ENCODE results near the gene NRP1.
"Not testable (repeated sequence)": the region's sequence is repeated elsewhere in the genome, so short reads cannot be mapped to it uniquely, and the experiment has no call there.

NRP1 gene

GRCh38 chr10:33147013-33147310, 187.5 kb downstream of the NRP1 start:
- no peak overlapping the region for H3K4me3 ChIP-seq (ENCODE audit: low read length)
- TF ChIP-seq ZNF274 (IDR thresholded peaks at IDR 0.05; ENCODE audit: low read depth, low read length) = no peak

GRCh38 chr10:33146189-33147012, 188.1 kb downstream of the NRP1 start:
- H3K4me3 ChIP-seq (ENCODE audit: low read length) = no peak overlapping the region
- no peak for TF ChIP-seq ZNF274 (IDR thresholded peaks at IDR 0.05; ENCODE audit: low read depth, low read length)

GRCh38 chr10:33145451-33146188, 188.8 kb downstream of the NRP1 start:
- no peak for TF ChIP-seq ZNF274 (IDR thresholded peaks at IDR 0.05; ENCODE audit: low read depth, low read length)
- no peak overlapping the region for H3K4me3 ChIP-seq (ENCODE audit: low read length)

- TF ChIP-seq ZNF274 (IDR thresholded peaks at IDR 0.05; ENCODE audit: low read depth, low read length) = no peak
- H3K4me3 ChIP-seq (ENCODE audit: low read length) = no peak overlapping the region
These were observed 191.2 kb downstream of the NRP1 start for GRCh38 chr10:33143160-33143728.

GRCh38 chr10:33142295-33142694, 192.2 kb downstream of the NRP1 start:
- H3K4me3 ChIP-seq (ENCODE audit: low read length) = no peak overlapping the region
- TF ChIP-seq ZNF274 (IDR thresholded peaks at IDR 0.05; ENCODE audit: low read depth, low read length) = no peak

- no peak for TF ChIP-seq ZNF274 (IDR thresholded peaks at IDR 0.05; ENCODE audit: low read depth, low read length)
- no peak overlapping the region for H3K4me3 ChIP-seq (ENCODE audit: low read length)
These were observed 193.2 kb downstream of the NRP1 start for GRCh38 chr10:33141251-33141650.

GRCh38 chr10:33139181-33139646, 195.3 kb downstream of the NRP1 start:
- no peak overlapping the region for H3K4me3 ChIP-seq (ENCODE audit: low read length)
- no peak for TF ChIP-seq ZNF274 (IDR thresholded peaks at IDR 0.05; ENCODE audit: low read depth, low read length)

GRCh38 chr10:33138686-33139085, 195.8 kb downstream of the NRP1 start:
- H3K4me3 ChIP-seq (ENCODE audit: low read length) = not testable (repeated sequence)

GRCh38 chr10:33137356-33138005, 197.0 kb downstream of the NRP1 start:
- TF ChIP-seq ZNF274 (IDR thresholded peaks at IDR 0.05; ENCODE audit: low read depth, low read length) = no peak
- no peak overlapping the region for H3K4me3 ChIP-seq (ENCODE audit: low read length)

- H3K4me3 ChIP-seq (ENCODE audit: low read length) = no peak overlapping the region
- no peak for TF ChIP-seq ZNF274 (IDR thresholded peaks at IDR 0.05; ENCODE audit: low read depth, low read length)
These were observed 197.7 kb downstream of the NRP1 start for GRCh38 chr10:33136781-33137180.

- no peak for TF ChIP-seq ZNF274 (IDR thresholded peaks at IDR 0.05; ENCODE audit: low read depth, low read length)
- H3K4me3 ChIP-seq (ENCODE audit: low read length) = no peak overlapping the region
These were observed 198.2 kb downstream of the NRP1 start for GRCh38 chr10:33136271-33136670.

GRCh38 chr10:33134011-33134751, 200.3 kb downstream of the NRP1 start:
- TF ChIP-seq ZNF274 (IDR thresholded peaks at IDR 0.05; ENCODE audit: low read depth, low read length) = no peak
- H3K4me3 ChIP-seq (ENCODE audit: low read length) = no peak overlapping the region

- H3K4me3 ChIP-seq (ENCODE audit: low read length) = no peak overlapping the region
These were observed 200.9 kb downstream of the NRP1 start for GRCh38 chr10:33133557-33133956.

GRCh38 chr10:33132626-33133025, 201.8 kb downstream of the NRP1 start:
- no peak for TF ChIP-seq ZNF274 (IDR thresholded peaks at IDR 0.05; ENCODE audit: low read depth, low read length)
- H3K4me3 ChIP-seq (ENCODE audit: low read length) = no peak overlapping the region

More at GRCh38 chr10:33133557-33133956, 200.9 kb downstream of the NRP1 start:
- no peak for TF ChIP-seq ZNF274 (IDR thresholded peaks at IDR 0.05; ENCODE audit: low read depth, low read length)

Measured in GM08714 (cell line).